ENCODE results near the gene CYP2C19.
"Not testable (repeated sequence)": the region's sequence is repeated elsewhere in the genome, so short reads cannot be mapped to it uniquely, and the experiment has no call there.

Gene CYP2C19

GRCh38 chr10:94878649-94879048 lies 116.2 kb downstream of the CYP2C19 start:
- no peak for DNase-seq (ENCODE audit: low read depth in 2 of 2, low spot score in 1 of 2)

- DNase-seq (ENCODE audit: low read depth in 2 of 2, low spot score in 1 of 2): no peak
Measured at GRCh38 chr10:94879214-94879613, 116.7 kb downstream of the CYP2C19 start.

- no peak for DNase-seq (ENCODE audit: low read depth in 2 of 2, low spot score in 1 of 2)
Measured at GRCh38 chr10:94889123-94889522, 126.6 kb downstream of the CYP2C19 start.

DNA sequence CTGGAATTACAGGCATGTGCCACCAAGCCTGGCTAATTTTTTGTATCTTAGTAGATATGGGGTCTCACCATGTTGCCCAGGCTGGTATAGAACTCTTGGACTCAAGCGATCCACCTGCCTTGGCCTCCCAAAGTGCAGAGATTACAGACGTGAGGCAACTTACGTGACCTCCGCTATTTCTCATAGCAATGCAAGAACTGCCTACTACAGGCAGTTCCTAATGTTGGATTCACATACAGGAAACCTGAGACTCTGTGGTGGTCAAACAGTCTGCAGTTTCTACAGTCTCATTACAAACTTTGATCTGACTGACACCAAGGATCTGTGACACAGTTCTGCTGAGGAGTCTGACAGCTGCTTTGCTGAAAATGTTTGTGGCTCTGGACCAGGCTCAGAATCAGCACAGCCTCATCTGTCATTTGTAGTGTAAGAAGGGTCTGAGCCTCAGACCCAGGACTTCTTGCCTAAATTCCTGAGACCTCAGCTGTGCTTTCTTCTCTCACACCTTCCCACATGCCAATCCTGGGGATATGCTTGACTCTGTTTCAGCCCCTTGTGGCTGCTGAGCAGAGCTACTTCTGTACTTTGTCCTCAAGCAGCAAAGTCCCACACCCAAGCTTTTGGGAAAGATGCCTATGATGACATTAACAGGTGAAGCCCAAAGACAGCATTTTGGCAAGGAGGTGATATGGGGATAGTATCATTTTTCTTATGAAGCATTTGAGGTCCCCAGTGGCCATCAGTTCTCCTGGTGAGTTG lies 128.0 kb downstream of the CYP2C19 start:
- no peak for DNase-seq (ENCODE audit: low read depth in 2 of 2, low spot score in 1 of 2)

DNA sequence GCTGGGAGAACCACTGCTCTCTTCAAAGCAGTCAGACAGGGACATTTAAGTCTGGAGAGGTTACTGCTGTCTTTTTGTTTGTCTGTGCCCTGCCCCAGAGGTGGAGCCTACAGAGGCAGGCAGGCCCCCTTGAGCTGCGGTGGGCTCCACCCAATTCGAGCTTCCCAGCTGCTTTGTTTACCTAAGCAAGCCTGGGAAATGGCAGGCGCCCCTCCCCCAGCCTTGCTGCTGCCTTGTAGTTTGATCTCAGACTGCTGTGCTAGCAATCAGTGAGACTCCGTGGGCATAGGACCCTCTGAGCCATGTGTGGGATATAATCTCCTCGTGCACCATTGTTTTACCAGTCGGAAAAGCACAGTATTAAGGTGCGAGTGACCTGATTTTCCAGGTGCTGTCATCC lies 135.9 kb downstream of the CYP2C19 start:
- not testable (repeated sequence) for DNase-seq (ENCODE audit: low read depth in 2 of 2, low spot score in 1 of 2)

- DNase-seq (ENCODE audit: low read depth in 2 of 2, low spot score in 1 of 2): no peak
Measured at GRCh38 chr10:94902080-94902479, 139.6 kb downstream of the CYP2C19 start.

DNA sequence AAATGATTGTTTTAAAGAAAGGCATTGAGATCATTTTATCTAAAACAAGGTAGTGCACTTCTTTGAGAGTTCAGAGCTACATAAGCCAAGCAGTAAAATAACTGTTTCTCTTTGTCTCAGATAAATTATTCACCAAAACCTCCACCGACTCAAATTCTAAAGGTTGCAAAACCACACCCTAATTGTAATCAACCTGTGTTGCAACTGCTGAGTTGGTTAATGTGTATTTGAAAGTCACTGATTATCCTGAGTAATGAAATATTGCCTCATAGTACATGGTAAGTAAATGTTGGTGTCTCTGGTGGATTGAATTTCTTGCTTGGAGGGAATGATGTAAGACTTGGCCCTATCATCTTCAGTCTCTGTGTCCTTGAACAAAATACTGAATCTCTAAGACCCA lies 140.1 kb downstream of the CYP2C19 start:
- DNase-seq (ENCODE audit: low read depth in 2 of 2, low spot score in 1 of 2): no peak
